Endothelial cell (in vitro differentiated cells): ENCODE data around the gene CYP2J2. TPM values are rescaled to one million over a fixed set of nuclear protein-coding genes. Genes with fewer than 3 reads are reported as not detected.
"Not testable (repeated sequence)": the region's sequence is repeated elsewhere in the genome, so short reads cannot be mapped to it uniquely, and the experiment has no call there.

Source experiments
- DNase-seq: peaks from one replicate; pipeline ENCODE4 v3.0.0; 2021; ENCODE audit warnings: low spot score
- H3K27ac Mint-ChIP-seq: one replicate; pipeline ENCODE4 v1.8.0; 2021; ENCODE audit warnings: mixed read lengths, inconsistent platforms; ENCODE audit not compliant: unreplicated experiment
- H3K27me3 Mint-ChIP-seq: one replicate; pipeline ENCODE4 v1.8.0; 2021; ENCODE audit warnings: mild to moderate bottlenecking, moderate library complexity, mixed read lengths, inconsistent platforms; ENCODE audit not compliant: unreplicated experiment
- H3K36me3 Mint-ChIP-seq: one replicate; pipeline ENCODE4 v1.8.0; 2021; ENCODE audit warnings: mild to moderate bottlenecking, low read depth, mixed read lengths, inconsistent platforms; ENCODE audit not compliant: unreplicated experiment
- H3K4me1 Mint-ChIP-seq: one replicate; pipeline ENCODE4 v1.8.0; 2021; ENCODE audit warnings: mild to moderate bottlenecking, mixed read lengths, inconsistent platforms; ENCODE audit not compliant: unreplicated experiment
- H3K4me3 Mint-ChIP-seq: one replicate; pipeline ENCODE4 v1.8.0; 2021; ENCODE audit warnings: mild to moderate bottlenecking, mixed read lengths, inconsistent platforms; ENCODE audit not compliant: unreplicated experiment
- H3K9me3 Mint-ChIP-seq: one replicate; pipeline ENCODE4 v1.8.0; 2021; ENCODE audit warnings: mixed read lengths, inconsistent platforms; ENCODE audit not compliant: unreplicated experiment
- CTCF ChIP-seq: fragments of 200-600 bp; sonication (generic); IDR thresholded peaks from one replicate; pipeline ENCODE4 v1.5.0; 2021; ENCODE audit warnings: antibody characterized with exemption; ENCODE audit not compliant: unreplicated experiment
- total RNA-seq: library from RNA; stranded (reverse); fragmentation: NEBNext Ultra II Directional; extraction: Animal tissue kit (Norgen Biotek cat#: 25700); gene quantifications from one replicate; pipeline ENCODE4 v1.2.1, GENCODE V29; 2021; ENCODE audit not compliant: unreplicated experiment

The CYP2J2 gene
- total RNA-seq, 1 donor from 2014 or later = 0.64 TPM

- no peaks in the 10 kb centered on the region for H3K4me1 Mint-ChIP-seq
- no peaks in the 10 kb centered on the region for H3K36me3 Mint-ChIP-seq
- DNase-seq = no peak
- no peak for TF ChIP-seq CTCF
- no peaks in the 10 kb centered on the region for H3K27me3 Mint-ChIP-seq
- H3K27ac Mint-ChIP-seq = no peak overlapping the region
- no peaks in the 10 kb centered on the region for H3K9me3 Mint-ChIP-seq
- H3K4me3 Mint-ChIP-seq = no peak overlapping the region
Measured at GRCh38 chr1:59866462-59866861, 60.1 kb downstream of the CYP2J2 start.

GRCh38 chr1:59857679-59858354 lies 68.8 kb downstream of the CYP2J2 start:
- H3K27ac Mint-ChIP-seq = no peak overlapping the region
- H3K9me3 Mint-ChIP-seq = peaks cover 6% of the 10 kb centered on the region
- DNase-seq = no peak
- no peaks in the 10 kb centered on the region for H3K27me3 Mint-ChIP-seq
- H3K4me3 Mint-ChIP-seq = no peak overlapping the region
- H3K36me3 Mint-ChIP-seq = no peaks in the 10 kb centered on the region
- TF ChIP-seq CTCF = no peak
- H3K4me1 Mint-ChIP-seq = peaks cover 8% of the 10 kb centered on the region

- TF ChIP-seq CTCF = no peak
- Mint-ChIP-seq H3K27ac (peak overlapping the region; percentile 43), H3K27me3 (no peaks in the 10 kb centered on the region), H3K36me3 (no peaks in the 10 kb centered on the region), H3K4me1 (peaks cover 8% of the 10 kb centered on the region), H3K4me3 (no peak overlapping the region), H3K9me3 (peaks cover 6% of the 10 kb centered on the region)
- no peak for DNase-seq
Measured at GRCh38 chr1:59856725-59857338, 69.7 kb downstream of the CYP2J2 start.

- H3K4me3 Mint-ChIP-seq, H3K36me3 Mint-ChIP-seq, H3K4me1 Mint-ChIP-seq, H3K27ac Mint-ChIP-seq, H3K27me3 Mint-ChIP-seq, DNase-seq, H3K9me3 Mint-ChIP-seq: not testable (repeated sequence)
Measured at GRCh38 chr1:59855297-59855696, 71.3 kb downstream of the CYP2J2 start.

GRCh38 chr1:59852117-59852516 lies 74.5 kb downstream of the CYP2J2 start:
- Mint-ChIP-seq H3K27ac (no peak overlapping the region), H3K9me3 (peaks cover 6% of the 10 kb centered on the region), H3K36me3 (no peaks in the 10 kb centered on the region), H3K27me3 (no peaks in the 10 kb centered on the region), H3K4me3 (no peak overlapping the region), H3K4me1 (peaks cover 8% of the 10 kb centered on the region)
- DNase-seq = no peak
- no peak for TF ChIP-seq CTCF
